Fibroblast of lung (primary cell): ENCODE data around the gene CEP41.

Experiments used
- CTCF ChIP-seq, 2 donors: IDR thresholded peaks in 1 of 2; conservative IDR thresholded peaks in 1 of 2; 1 replicate in 1 of 2; 2 replicates in 1 of 2; pipeline ENCODE4 v1.5.1; 2011 to 2012; ENCODE audit warnings: low read length in 2 of 2, control low read depth in 1 of 2, inconsistent platforms in 1 of 2, low read depth in 1 of 2, mild to moderate bottlenecking in 1 of 2
- EZH2 ChIP-seq: IDR thresholded peaks from 2 replicates; pipeline ENCODE4 v1.5.1; 2012; ENCODE audit warnings: low read length, control low read depth, mild to moderate bottlenecking; ENCODE audit errors: missing control alignments

DNA sequence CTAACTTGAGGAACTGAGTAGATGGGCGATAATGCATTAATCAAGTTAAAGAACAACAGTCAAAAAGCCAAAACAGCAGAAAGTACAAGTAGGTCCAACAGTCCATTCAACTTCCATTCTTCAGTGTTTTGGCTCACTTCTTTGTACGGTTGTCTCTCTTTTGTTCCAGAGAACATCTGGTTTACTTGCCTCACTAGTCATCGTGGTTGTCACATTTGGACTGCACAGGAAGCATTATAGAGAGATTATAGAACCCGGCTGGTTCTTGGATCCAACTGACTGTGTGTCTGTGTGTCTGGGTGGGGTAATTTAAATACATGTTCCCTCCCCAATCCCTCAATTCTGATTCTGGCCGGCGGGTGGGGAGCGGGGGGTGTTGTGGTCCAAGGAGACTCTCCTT lies 1.8 kb upstream of the CEP41 start:
- TF ChIP-seq CTCF (conservative IDR thresholded peaks at IDR 0.05 in 1 of 2, IDR thresholded peaks at IDR 0.05 in 1 of 2; ENCODE audit: low read depth in 1 of 2, low read length in 2 of 2) = no peak
- TF ChIP-seq EZH2 = no peak
